ENCODE measurements around the gene DNAH9.

DNA sequence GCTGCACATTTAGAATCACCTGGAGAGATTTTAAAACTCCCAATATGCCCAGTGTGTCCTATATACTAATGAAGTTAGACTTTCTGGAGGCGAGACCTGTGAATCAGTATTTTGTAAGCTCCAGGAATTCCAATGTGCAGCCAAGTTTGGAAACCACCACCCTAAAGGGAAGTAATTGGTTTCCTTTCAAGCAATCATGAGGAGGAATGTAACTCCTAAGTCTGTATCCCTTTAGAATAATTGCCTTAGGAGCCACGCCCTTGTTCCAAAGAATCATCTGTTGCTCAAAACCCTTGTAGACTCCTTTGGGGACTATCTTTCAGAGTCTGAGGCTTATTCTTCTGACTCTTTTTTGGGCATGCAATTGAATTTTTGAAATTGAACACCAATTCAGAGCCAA is 84.4 kb downstream of the DNAH9 start:
- TF ChIP-seq, protein P1, sequence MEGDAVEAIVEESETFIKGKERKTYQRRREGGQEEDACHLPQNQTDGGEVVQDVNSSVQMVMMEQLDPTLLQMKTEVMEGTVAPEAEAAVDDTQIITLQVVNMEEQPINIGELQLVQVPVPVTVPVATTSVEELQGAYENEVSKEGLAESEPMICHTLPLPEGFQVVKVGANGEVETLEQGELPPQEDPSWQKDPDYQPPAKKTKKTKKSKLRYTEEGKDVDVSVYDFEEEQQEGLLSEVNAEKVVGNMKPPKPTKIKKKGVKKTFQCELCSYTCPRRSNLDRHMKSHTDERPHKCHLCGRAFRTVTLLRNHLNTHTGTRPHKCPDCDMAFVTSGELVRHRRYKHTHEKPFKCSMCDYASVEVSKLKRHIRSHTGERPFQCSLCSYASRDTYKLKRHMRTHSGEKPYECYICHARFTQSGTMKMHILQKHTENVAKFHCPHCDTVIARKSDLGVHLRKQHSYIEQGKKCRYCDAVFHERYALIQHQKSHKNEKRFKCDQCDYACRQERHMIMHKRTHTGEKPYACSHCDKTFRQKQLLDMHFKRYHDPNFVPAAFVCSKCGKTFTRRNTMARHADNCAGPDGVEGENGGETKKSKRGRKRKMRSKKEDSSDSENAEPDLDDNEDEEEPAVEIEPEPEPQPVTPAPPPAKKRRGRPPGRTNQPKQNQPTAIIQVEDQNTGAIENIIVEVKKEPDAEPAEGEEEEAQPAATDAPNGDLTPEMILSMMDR (IDR thresholded peaks at IDR 0.05; ENCODE audit: control extremely low read depth in 1 of 3, insufficient read depth in 1 of 3, low read depth in 1 of 3, low read length in 3 of 3), result no peak
- TF ChIP-seq POLR2A (IDR thresholded peaks at IDR 0.05; ENCODE audit: control extremely low read depth in 1 of 2, low read depth in 2 of 2, low read length in 2 of 2) (no peak), POLR2AphosphoS5 (IDR thresholded peaks at IDR 0.05; ENCODE audit: low read depth, low read length) (no peak), TAF1 (IDR thresholded peaks at IDR 0.05; ENCODE audit: low read depth, low read length) (no peak), GTF2F1 (IDR thresholded peaks at IDR 0.05; ENCODE audit: borderline replicate concordance, low read depth, low read length) (no peak), GABPA (IDR thresholded peaks at IDR 0.05; ENCODE audit: borderline replicate concordance, insufficient read depth, low read length) (no peak), RAD21 (IDR thresholded peaks at IDR 0.05 in 1 of 2, conservative IDR thresholded peaks at IDR 0.05 in 1 of 2; ENCODE audit: low read depth in 2 of 2, low read length in 2 of 2) (no peak), SUZ12 (IDR thresholded peaks at IDR 0.05; ENCODE audit: low read length) (no peak), EP300 (IDR thresholded peaks at IDR 0.05; ENCODE audit: borderline replicate concordance in 1 of 2, low read depth in 2 of 2, low read length in 2 of 2) (no peak), EZH2 (IDR thresholded peaks at IDR 0.05; ENCODE audit: low read depth, low read length, severe bottlenecking) (no peak), CEBPB (IDR thresholded peaks at IDR 0.05; ENCODE audit: low read depth, low read length) (no peak), TEAD4 (IDR thresholded peaks at IDR 0.05; ENCODE audit: low read depth, low read length) (no peak)

All from H1 (cell line).